Breast epithelium (tissue), 4 donors: ENCODE measurements around the gene CCDC106. TPM values are rescaled to one million over a fixed set of nuclear protein-coding genes. Genes with fewer than 3 reads are reported as not detected.

Experiments
- DNase-seq, 2 donors: peaks; one replicate each; pipeline ENCODE4 v3.0.0-alpha.2; 2019; ENCODE audit warnings: low spot score in 2 of 2
- H3K27ac ChIP-seq, 2 donors: fragments of 200-600 bp; sonication (generic) in 1 of 2; one replicate each; pipeline ENCODE4 v1.5.1; 2016 to 2019; ENCODE audit warnings: mild to moderate bottlenecking in 1 of 2
- H3K27me3 ChIP-seq, 2 donors: fragments of 200-600 bp; sonication (generic) in 1 of 2; one replicate each; pipeline versions ENCODE4 v1.5.1 to v1.6.0; 2017 to 2019; ENCODE audit warnings: control low read depth in 1 of 2, mild to moderate bottlenecking in 1 of 2
- H3K36me3 ChIP-seq: fragments of 200-600 bp; one replicate; pipeline ENCODE4 v1.5.1; 2019
- H3K4me1 ChIP-seq, 2 donors: fragments of 200-600 bp; sonication (generic); one replicate each; pipeline ENCODE4 v1.5.1; 2016 to 2019; ENCODE audit warnings: control low read depth in 1 of 2
- H3K4me3 ChIP-seq, 3 donors: fragments of 200-600 bp; sonication (generic); 1 replicate in 2 of 3; 2 replicates in 1 of 3; pipeline ENCODE4 v1.5.1; 2016 to 2019; ENCODE audit warnings: mild to moderate bottlenecking in 3 of 3, moderate library complexity in 2 of 3
- H3K9me3 ChIP-seq, 2 donors: fragments of 200-600 bp; sonication (generic) in 1 of 2; one replicate each; pipeline ENCODE4 v1.5.1; 2016 to 2019; ENCODE audit warnings: control low read depth in 1 of 2
- CTCF ChIP-seq, 3 donors: fragments of 450-650 bp; IDR thresholded peaks; one replicate each; pipeline ENCODE4 v1.5.1; 2016 to 2017; ENCODE audit warnings: antibody characterized with exemption in 3 of 3, mild to moderate bottlenecking in 3 of 3, moderate library complexity in 3 of 3
- POLR2A ChIP-seq: fragments of 450-650 bp; IDR thresholded peaks from one replicate; pipeline ENCODE4 v1.6.1; 2016; ENCODE audit warnings: antibody characterized with exemption, mild to moderate bottlenecking, moderate library complexity
- POLR2AphosphoS5 ChIP-seq, 3 donors: sonication (generic); formaldehyde crosslinking; IDR thresholded peaks; one replicate each; pipeline ENCODE4 v1.6.1; 2017; ENCODE audit warnings: antibody characterized with exemption in 3 of 3
- intact Hi-C: fragments of 100-400 bp; cut with DNase I; formaldehyde crosslinking; loops from one replicate; pipeline ENCODE4 v1.15.1; 2023; ENCODE audit warnings: low total_unique reads
- total RNA-seq, 3 donors: library from RNA; depleted of rRNA; stranded (reverse); fragments of >200 nt; gene quantifications; one replicate each; pipeline ENCODE4 v1.1.0, GENCODE V29; 2016

Gene CCDC106
- total RNA-seq, 3 donors from 2014 or later = 7.9 to 10.5 (median 10.2) TPM

GRCh38 chr19:55680339-55681130, 32.5 kb downstream of the CCDC106 start:
- H3K27me3 ChIP-seq = no peaks in the 10 kb centered on the region
- H3K27ac ChIP-seq = no peak overlapping the region
- TF ChIP-seq POLR2AphosphoS5 (IDR thresholded peaks at IDR 0.05) (no peak), POLR2A (no peak), CTCF (IDR thresholded peaks at IDR 0.05) (no peak)
- peaks cover 0 to 20% of the 10 kb centered on the region in 2 donors for H3K4me1 ChIP-seq
- no peak overlapping the region for H3K4me3 ChIP-seq
- H3K36me3 ChIP-seq = peaks cover 11% of the 10 kb centered on the region
- no peaks in the 10 kb centered on the region for H3K9me3 ChIP-seq
- no peak for DNase-seq
- intact Hi-C loops = no loop called here

GRCh38 chr19:55681131-55682092, 33.4 kb downstream of the CCDC106 start:
- Histone ChIP-seq H3K9me3 (no peaks in the 10 kb centered on the region), H3K4me3 (no peak overlapping the region), H3K27me3 (no peaks in the 10 kb centered on the region), H3K27ac (no peak overlapping the region), H3K4me1 (peaks cover 0 to 14% of the 10 kb centered on the region in 2 donors), H3K36me3 (peaks cover 11% of the 10 kb centered on the region)
- DNase-seq = no peak
- intact Hi-C loops = no loop called here
- TF ChIP-seq POLR2AphosphoS5 (IDR thresholded peaks at IDR 0.05) = no peak
- no peak for TF ChIP-seq CTCF (IDR thresholded peaks at IDR 0.05)
- no peak for TF ChIP-seq POLR2A

- DNase-seq = no peak
- intact Hi-C loops = no loop called here
- Histone ChIP-seq H3K27me3 (no peaks in the 10 kb centered on the region), H3K36me3 (peaks cover 7% of the 10 kb centered on the region), H3K4me3 (no peak overlapping the region), H3K9me3 (no peaks in the 10 kb centered on the region), H3K4me1 (no peaks in the 10 kb centered on the region), H3K27ac (no peak overlapping the region)
- TF ChIP-seq POLR2AphosphoS5 (IDR thresholded peaks at IDR 0.05) (no peak), CTCF (IDR thresholded peaks at IDR 0.05) (no peak), POLR2A (no peak)
Observed at GRCh38 chr19:55683449-55684261, 35.6 kb downstream of the CCDC106 start.

GRCh38 chr19:55684946-55685681, 37.1 kb downstream of the CCDC106 start:
- intact Hi-C loops = no loop called here
- no peaks in the 10 kb centered on the region for H3K4me1 ChIP-seq
- DNase-seq = no peak
- H3K9me3 ChIP-seq = no peaks in the 10 kb centered on the region
- H3K36me3 ChIP-seq = peaks cover 10% of the 10 kb centered on the region
- no peaks in the 10 kb centered on the region for H3K27me3 ChIP-seq
- TF ChIP-seq POLR2AphosphoS5 (IDR thresholded peaks at IDR 0.05) = no peak
- TF ChIP-seq POLR2A = no peak
- no peak for TF ChIP-seq CTCF (IDR thresholded peaks at IDR 0.05)
- no peak overlapping the region for H3K27ac ChIP-seq
- no peak overlapping the region for H3K4me3 ChIP-seq
